Measurements from ENCODE around the gene CTAG1B. TPM values are rescaled to one million over a fixed set of nuclear protein-coding genes. Genes with fewer than 3 reads are reported as not detected.

CTAG1B gene
- total and polyA plus RNA-seq, 2 of the 8 experiments (the other 6 are each of a cell fraction or from before 2014, with no cell fraction given) = not detected

DNA sequence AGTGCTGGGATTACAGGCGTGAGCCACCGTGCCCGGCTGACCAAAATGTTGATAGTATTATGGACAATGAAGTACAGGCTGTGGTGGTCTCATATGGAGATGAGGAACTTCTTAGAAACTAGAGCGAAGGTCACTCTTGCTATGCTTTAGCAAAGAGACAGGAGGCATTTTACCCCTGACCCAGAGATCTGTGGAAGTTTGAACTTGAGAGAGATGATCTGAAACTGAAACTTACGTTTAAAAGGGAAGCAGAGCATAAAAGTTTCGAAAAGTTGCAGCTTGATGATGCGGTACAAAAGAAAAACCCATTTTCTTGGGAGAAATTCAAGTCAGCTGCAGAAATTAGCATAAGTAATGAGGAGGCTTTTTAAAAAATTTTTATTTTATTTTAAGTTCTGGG is 42.8 kb upstream of the CTAG1B start:
- DNase-seq (ENCODE audit: low read depth in 1 of 2, low spot score in 2 of 2) (no peak), FAIRE-seq (no peak)
- POLR2A ChIA-PET (ENCODE audit: partially characterized antibody) = no interaction called here
- H2AK5ac ChIP-seq (ENCODE audit: low read depth, low read length) = no peak overlapping the region
- no peak overlapping the region for H2BK120ac ChIP-seq (replicated peaks; ENCODE audit: low read depth, low read length)
- H3K18ac ChIP-seq (ENCODE audit: extremely low read depth, low read length) = no peak overlapping the region
- no peaks in the 10 kb centered on the region for H3K4me1 ChIP-seq (replicated peaks in 1 of 4; ENCODE audit: control insufficient read depth in 3 of 4, insufficient read depth in 4 of 4, low read length in 3 of 4)
- H3K23ac ChIP-seq (ENCODE audit: insufficient read length) = no peak overlapping the region
- no peak overlapping the region for H2BK5ac ChIP-seq (ENCODE audit: low read depth, low read length)
- CTCF ChIA-PET (ENCODE audit: partially characterized antibody) = no interaction called here
- no peaks in the 10 kb centered on the region for H3K27me3 ChIP-seq (replicated peaks in 1 of 4; ENCODE audit: control insufficient read depth in 3 of 4, extremely low read depth in 1 of 4, insufficient read depth in 3 of 4, low read length in 3 of 4)
- no peak overlapping the region for H2BK15ac ChIP-seq (ENCODE audit: low read length)
- H4K8ac ChIP-seq (ENCODE audit: extremely low read depth, insufficient read depth, low read length) = no peak overlapping the region
- H3K4me2 ChIP-seq (ENCODE audit: insufficient read depth in 1 of 2, low read depth in 2 of 2, low read length in 2 of 2) = no peak overlapping the region
- H3K9ac ChIP-seq (replicated peaks in 1 of 4; ENCODE audit: extremely low read depth in 1 of 4, low read depth in 3 of 4, low read length in 3 of 4) = no peak overlapping the region
- H3K14ac ChIP-seq (ENCODE audit: insufficient read length) = no peak overlapping the region
- H3K79me2 ChIP-seq (ENCODE audit: control insufficient read depth in 1 of 2, insufficient read depth in 2 of 2, low read length in 2 of 2) = no peaks in the 10 kb centered on the region
- H2BK12ac ChIP-seq (ENCODE audit: low read depth, low read length) = no peak overlapping the region
- H3K27ac ChIP-seq (ENCODE audit: low read depth, low read length) = no peak overlapping the region
- H3K79me1 ChIP-seq (ENCODE audit: low read depth, low read length) = no peaks in the 10 kb centered on the region
- H4K91ac ChIP-seq (replicated peaks; ENCODE audit: insufficient read length, low read length) = no peak overlapping the region
- no peak overlapping the region for H2BK20ac ChIP-seq (ENCODE audit: low read length)
- no peaks in the 10 kb centered on the region for H4K20me1 ChIP-seq (replicated peaks in 1 of 2; ENCODE audit: control insufficient read depth in 1 of 2, insufficient read depth in 2 of 2, low read length in 2 of 2)
- H3K4me3 ChIP-seq (ENCODE audit: extremely low read depth in 1 of 4, insufficient read depth in 2 of 4, low read depth in 3 of 4, low read length in 4 of 4) = no peak overlapping the region
- H3K56ac ChIP-seq (replicated peaks; ENCODE audit: insufficient read length, low read depth, low read length) = no peak overlapping the region
- no peaks in the 10 kb centered on the region for H3K23me2 ChIP-seq (ENCODE audit: low read depth, low read length)
- 0 out of 4 replicates have a peak, but pooled peaks cover 0 to 2% of the 10 kb centered on the region in 2 experiments for H3K9me3 ChIP-seq (ENCODE audit: insufficient read depth in 2 of 2, low read depth in 1 of 2, low read length in 1 of 2)
- no peaks in the 10 kb centered on the region for H3K36me3 ChIP-seq (ENCODE audit: control insufficient read depth in 2 of 4, insufficient read depth in 4 of 4, low read length in 3 of 4)
- 100% methylated on average over 4 of the region's 7 CpGs; no CpG with 5 or more reads in 1 of the 2 experiments for WGBS, 2 experiments (ENCODE audit: extremely low coverage in 1 of 2, insufficient coverage in 1 of 2, insufficient read length in 1 of 2, insufficient replicate concordance in 2 of 2, low coverage in 1 of 2, low lambda C conversion rate in 2 of 2, missing lambda C conversion rate in 1 of 2)
- no peak overlapping the region for H2AFZ ChIP-seq (ENCODE audit: low read length)
- no peak overlapping the region for H4K5ac ChIP-seq (ENCODE audit: insufficient read length, low read depth, low read length)
- no peak overlapping the region for H3K4ac ChIP-seq (replicated peaks; ENCODE audit: insufficient read length, low read depth, low read length)
- TF ChIP-seq BACH1 (IDR thresholded peaks at IDR 0.05; ENCODE audit: low read length) (no peak), CREB1 (IDR thresholded peaks at IDR 0.05) (no peak), JUND (IDR thresholded peaks at IDR 0.05; ENCODE audit: low read length) (no peak), KDM1A (IDR thresholded peaks at IDR 0.05; ENCODE audit: borderline replicate concordance, low read length) (no peak), CBX5 (IDR thresholded peaks at IDR 0.05; ENCODE audit: low read depth, low read length) (no peak), HDAC2 (IDR thresholded peaks at IDR 0.05; ENCODE audit: borderline replicate concordance in 1 of 2, low read depth in 2 of 2, low read length in 2 of 2) (no peak), POLR2A (IDR thresholded peaks at IDR 0.05; ENCODE audit: control extremely low read depth in 1 of 2, low read depth in 2 of 2, low read length in 2 of 2) (no peak), FOSL1 (IDR thresholded peaks at IDR 0.05; ENCODE audit: insufficient read depth, low read depth, low read length) (no peak), TAF7 (optimal IDR thresholded peaks at IDR 0.05; ENCODE audit: borderline replicate concordance, low read depth, low read length) (no peak), CHD2 (IDR thresholded peaks at IDR 0.05; ENCODE audit: low read length) (no peak), BCL11A (IDR thresholded peaks at IDR 0.05; ENCODE audit: low read depth in 2 of 2, low read length in 2 of 2) (no peak), TEAD4 (IDR thresholded peaks at IDR 0.05; ENCODE audit: low read depth, low read length) (no peak)
- TF ChIP-seq, protein P1, sequence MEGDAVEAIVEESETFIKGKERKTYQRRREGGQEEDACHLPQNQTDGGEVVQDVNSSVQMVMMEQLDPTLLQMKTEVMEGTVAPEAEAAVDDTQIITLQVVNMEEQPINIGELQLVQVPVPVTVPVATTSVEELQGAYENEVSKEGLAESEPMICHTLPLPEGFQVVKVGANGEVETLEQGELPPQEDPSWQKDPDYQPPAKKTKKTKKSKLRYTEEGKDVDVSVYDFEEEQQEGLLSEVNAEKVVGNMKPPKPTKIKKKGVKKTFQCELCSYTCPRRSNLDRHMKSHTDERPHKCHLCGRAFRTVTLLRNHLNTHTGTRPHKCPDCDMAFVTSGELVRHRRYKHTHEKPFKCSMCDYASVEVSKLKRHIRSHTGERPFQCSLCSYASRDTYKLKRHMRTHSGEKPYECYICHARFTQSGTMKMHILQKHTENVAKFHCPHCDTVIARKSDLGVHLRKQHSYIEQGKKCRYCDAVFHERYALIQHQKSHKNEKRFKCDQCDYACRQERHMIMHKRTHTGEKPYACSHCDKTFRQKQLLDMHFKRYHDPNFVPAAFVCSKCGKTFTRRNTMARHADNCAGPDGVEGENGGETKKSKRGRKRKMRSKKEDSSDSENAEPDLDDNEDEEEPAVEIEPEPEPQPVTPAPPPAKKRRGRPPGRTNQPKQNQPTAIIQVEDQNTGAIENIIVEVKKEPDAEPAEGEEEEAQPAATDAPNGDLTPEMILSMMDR (IDR thresholded peaks at IDR 0.05; ENCODE audit: control extremely low read depth in 1 of 3, insufficient read depth in 1 of 3, low read depth in 1 of 3, low read length in 3 of 3) = no peak
